C4-2B (cell line): ENCODE measurements around the gene ZNF277.

Experiments
- H3K27ac ChIP-seq: fragments of 450-650 bp; 2 replicates; pipeline ENCODE4 v1.5.1; 2017
- CTCF ChIP-seq: fragments of 450-650 bp; conservative IDR thresholded peaks from 2 replicates; pipeline ENCODE4 v1.5.1; 2017; ENCODE audit warnings: mild to moderate bottlenecking
- ZFX ChIP-seq: fragments of 450-650 bp; IDR thresholded peaks from 2 replicates; pipeline ENCODE4 v1.6.1; 2017

The ZNF277 gene

GRCh38 chr7:112296432-112296831 lies 89.9 kb downstream of the ZNF277 start:
- TF ChIP-seq ZFX: no peak
- TF ChIP-seq CTCF: no peak

GRCh38 chr7:112297681-112298080 lies 91.2 kb downstream of the ZNF277 start:
- no peak overlapping the region for H3K27ac ChIP-seq
- no peak for TF ChIP-seq CTCF
- no peak for TF ChIP-seq ZFX

More at GRCh38 chr7:112296432-112296831, 89.9 kb downstream of the ZNF277 start:
- no peak overlapping the region for H3K27ac ChIP-seq

- no peak overlapping the region for H3K27ac ChIP-seq
Measured at GRCh38 chr7:112298543-112299100, 92.1 kb downstream of the ZNF277 start.

GRCh38 chr7:112300072-112300471 lies 93.6 kb downstream of the ZNF277 start:
- H3K27ac ChIP-seq: no peak overlapping the region
- TF ChIP-seq CTCF (no peak), ZFX (no peak)

More at GRCh38 chr7:112298543-112299100, 92.1 kb downstream of the ZNF277 start:
- TF ChIP-seq CTCF: no peak
- TF ChIP-seq ZFX: no peak

- TF ChIP-seq ZFX (no peak), CTCF (no peak)
- H3K27ac ChIP-seq: no peak overlapping the region
Measured at GRCh38 chr7:112300831-112301407, 94.4 kb downstream of the ZNF277 start.

GRCh38 chr7:112302566-112302965 lies 96.1 kb downstream of the ZNF277 start:
- H3K27ac ChIP-seq: no peak overlapping the region
- TF ChIP-seq ZFX (no peak), CTCF (no peak)

- H3K27ac ChIP-seq: no peak overlapping the region
Measured at GRCh38 chr7:112306903-112307302, 100.4 kb downstream of the ZNF277 start.

More at GRCh38 chr7:112306903-112307302, 100.4 kb downstream of the ZNF277 start:
- no peak for TF ChIP-seq CTCF
- no peak for TF ChIP-seq ZFX
